GM10248 (cell line): ENCODE results near the gene PCSK5.
A peak's percentile ranks its signal among the peaks of the same experiment; 100 is the strongest.

Source experiments
- CTCF ChIA-PET: fragments of 300-600 bp; sonication (Branson Sonifier 250); formaldehyde crosslinking; extraction: SDS; loops from one replicate; lab custom pipeline; 2021; ENCODE audit warnings: antibody characterized with exemption; lab: Yijun Ruan, JAX
- POLR2A ChIA-PET: fragments of 350-650 bp; sonication (Branson Sonifier 250); formaldehyde crosslinking; extraction: SDS; loops from one replicate; lab custom pipeline; 2020; ENCODE audit warnings: antibody characterized with exemption; lab: Yijun Ruan, JAX
- DNase-seq: peaks from one replicate; pipeline ENCODE4 v3.0.0; 2012; ENCODE audit errors: extremely low spot score
- CTCF ChIP-seq: IDR thresholded peaks from 2 replicates; pipeline ENCODE4 v1.5.1; 2012; ENCODE audit warnings: mild to moderate bottlenecking, low read depth; ENCODE audit errors: extremely low read depth, missing control alignments, control extremely low read depth

The PCSK5 gene

GRCh38 chr9:76394195-76394959 lies 503.9 kb downstream of the PCSK5 start, which contains the start of gene RFK:
Gene RFK (minus strand): TSS chr9:76394426. CDS start chr9:76394171, 255 bp downstream.
- CTCF ChIA-PET: interaction anchor here (0.9 to 4.4 kb wide), 24 partner anchors 8 to 415 kb away, joined by 3 to 28 read pairs (median 4); partner anchors contain the start of gene GCNT1
- peak; percentile 67 for TF ChIP-seq CTCF
- DNase-seq: peak; percentile 95
- POLR2A ChIA-PET: interaction anchor here (0.6 to 1.8 kb wide), 6 partner anchors 10 to 376 kb away, joined by 3 to 8 read pairs (median 5); no protein-coding TSS in a partner anchor

- DNase-seq: peak; percentile 58
- ChIA-PET CTCF (interaction anchor here (0.9 to 4.4 kb wide), 15 partner anchors 8 to 312 kb away, joined by 3 to 28 read pairs (median 4); partner anchors contain the start of gene GCNT1), POLR2A (interaction anchor here (0.6 to 1.6 kb wide), 5 partner anchors 10 to 376 kb away, joined by 3 to 8 read pairs (median 4); no protein-coding TSS in a partner anchor)
- TF ChIP-seq CTCF: no peak
Observed at GRCh38 chr9:76394960-76395252, 504.4 kb downstream of the PCSK5 start.

GRCh38 chr9:76395381-76395780 lies 504.9 kb downstream of the PCSK5 start:
- no peak for DNase-seq
- ChIA-PET POLR2A (interaction anchor here (0.6 to 0.7 kb wide), 2 partner anchors 31 to 44 kb away, joined by 6 to 8 read pairs; no protein-coding TSS in a partner anchor), CTCF (interaction anchor here (1.2 to 4.4 kb wide), 8 partner anchors 7 to 312 kb away, joined by 3 to 24 read pairs (median 4); partner anchors contain the start of gene GCNT1)
- no peak for TF ChIP-seq CTCF

GRCh38 chr9:76396144-76396543 lies 505.7 kb downstream of the PCSK5 start:
- ChIA-PET CTCF (interaction anchor here (0.9 kb wide), 1 partner anchor 267 kb away, joined by 3 read pairs; no protein-coding TSS in a partner anchor), POLR2A (no interaction called here)
- DNase-seq: no peak
- no peak for TF ChIP-seq CTCF

- no peak for DNase-seq
- no peak for TF ChIP-seq CTCF
- ChIA-PET CTCF (interaction anchor here (0.9 kb wide), 1 partner anchor 267 kb away, joined by 3 read pairs; no protein-coding TSS in a partner anchor), POLR2A (no interaction called here)
Observed at GRCh38 chr9:76396597-76396996, 506.1 kb downstream of the PCSK5 start.

GRCh38 chr9:76399856-76400255 lies 509.4 kb downstream of the PCSK5 start:
- ChIA-PET POLR2A (no interaction called here), CTCF (interaction anchor here (1.1 to 4.0 kb wide), 7 partner anchors 16 to 305 kb away, joined by 3 to 15 read pairs (median 3); no protein-coding TSS in a partner anchor)
- TF ChIP-seq CTCF: no peak
- DNase-seq: no peak
